Muscle of arm (tissue), 12 donors: Measurements from ENCODE around the gene YPEL5. TPM values are rescaled to one million over a fixed set of nuclear protein-coding genes. Genes with fewer than 3 reads are reported as not detected.
A peak's percentile ranks its signal among the peaks of the same experiment; 100 is the strongest.
"Not testable (repeated sequence)": the region's sequence is repeated elsewhere in the genome, so short reads cannot be mapped to it uniquely, and the experiment has no call there.

ENCODE experiments used
- DNase-seq: peaks from one replicate; pipeline ENCODE4 v3.0.0-alpha.2; 2013
- polyA plus RNA-seq, 12 donors: library from polyadenylated mRNA; unstranded; fragments of 120-200 nt; gene quantifications; one replicate each; pipeline ENCODE4 v1.2.1, GENCODE V29; 2013; ENCODE audit not compliant: insufficient read length in 12 of 12

YPEL5 gene
- polyA plus RNA-seq, 12 donors, result 33.1 to 75.4 (median 56.1) TPM; not detected in 1

GRCh38 chr2:30127016-30127893 is 19.6 kb upstream of the YPEL5 start:
- no peak for DNase-seq

GRCh38 chr2:30134582-30134981 is 12.2 kb upstream of the YPEL5 start:
- no peak for DNase-seq

GRCh38 chr2:30135541-30135940 is 11.3 kb upstream of the YPEL5 start:
- no peak for DNase-seq

- no peak for DNase-seq
Observed at GRCh38 chr2:30136764-30137444, 9.9 kb upstream of the YPEL5 start.

GRCh38 chr2:30139131-30139870 is 7.5 kb upstream of the YPEL5 start:
- no peak for DNase-seq

DNA sequence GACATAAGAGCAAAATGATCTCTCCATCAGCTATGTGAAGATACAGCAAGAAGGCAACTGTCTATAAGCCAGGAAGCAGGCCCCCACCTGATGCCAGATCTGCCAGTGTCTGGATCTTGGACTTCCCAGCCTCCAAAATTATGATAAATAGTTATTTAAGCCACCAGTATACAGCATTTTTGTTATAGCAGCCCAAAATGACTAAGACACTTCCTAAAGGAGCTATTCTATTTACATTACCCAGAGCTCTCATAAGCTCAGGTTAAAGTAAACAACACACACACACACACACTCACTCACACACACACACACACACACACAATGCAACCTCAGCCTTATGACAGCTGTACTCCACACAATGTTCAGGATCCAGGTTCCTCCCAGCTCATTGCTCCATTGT is 5.7 kb upstream of the YPEL5 start:
- DNase-seq, result no peak

DNA sequence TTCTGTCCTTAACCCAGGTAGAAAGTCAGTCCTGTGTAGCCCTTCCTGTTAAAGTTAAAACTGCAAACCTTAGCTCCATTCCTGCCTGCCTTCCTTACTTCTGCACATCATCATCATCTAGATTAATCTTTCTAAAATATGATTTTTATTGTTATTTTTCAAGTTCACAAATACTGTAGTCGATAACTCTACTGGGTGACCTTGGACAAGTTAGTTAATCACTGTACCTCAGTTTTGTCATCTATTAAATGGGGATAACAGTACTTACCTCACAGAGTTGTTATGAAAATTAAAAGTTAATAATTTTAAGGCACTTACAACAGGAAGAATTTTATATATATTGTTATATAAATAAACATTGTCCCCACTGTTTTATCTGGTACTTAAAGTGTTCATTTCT is 2.5 kb upstream of the YPEL5 start:
- DNase-seq, result no peak

DNA sequence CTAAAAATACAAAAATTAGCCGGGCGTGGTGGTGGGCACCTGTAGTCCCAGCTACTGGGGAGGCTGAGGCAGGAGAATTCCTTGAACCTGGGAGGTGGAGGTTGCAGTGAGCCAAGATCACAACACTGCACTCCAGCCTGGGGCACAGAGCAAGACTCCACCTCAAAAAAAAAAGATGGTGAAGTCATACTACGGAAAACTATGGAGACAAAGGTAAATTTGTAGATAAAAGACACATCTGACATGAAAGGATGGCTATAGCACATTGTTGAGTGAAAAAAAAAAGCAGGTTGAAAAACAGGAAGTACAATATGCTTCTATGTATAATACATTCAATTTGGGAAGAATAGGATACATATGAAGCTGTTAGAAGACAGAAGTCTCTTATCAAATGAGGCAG is 1.9 kb upstream of the YPEL5 start:
- DNase-seq, result not testable (repeated sequence)

DNA sequence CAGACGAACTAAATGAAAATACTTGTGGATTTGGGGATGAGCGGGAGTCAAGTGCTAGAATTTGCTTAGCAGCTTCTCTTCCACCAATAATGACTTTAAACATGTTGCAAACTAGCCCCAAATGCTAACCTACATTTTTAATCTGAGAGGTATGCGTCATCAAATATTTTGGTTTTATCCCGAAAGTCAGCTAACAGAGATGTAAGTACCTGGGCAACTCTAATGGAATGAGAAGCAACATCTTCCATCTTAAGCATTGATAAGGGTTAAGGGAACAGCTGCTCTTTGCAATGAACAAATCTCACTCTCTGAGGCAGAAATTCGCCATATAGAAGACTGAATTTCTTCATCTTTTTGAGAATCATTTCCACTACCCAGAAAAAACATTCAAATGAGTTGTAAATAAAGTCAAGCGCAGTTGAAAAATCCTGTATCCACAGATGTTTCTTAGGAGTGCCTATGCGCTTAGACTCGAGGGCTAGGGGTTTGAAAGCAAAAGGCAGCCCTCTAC is 926 bp upstream of the YPEL5 start:
- no peak for DNase-seq

GRCh38 chr2:30147196-30147714 is 448 bp downstream of the YPEL5 start:
- DNase-seq, result no peak

DNA sequence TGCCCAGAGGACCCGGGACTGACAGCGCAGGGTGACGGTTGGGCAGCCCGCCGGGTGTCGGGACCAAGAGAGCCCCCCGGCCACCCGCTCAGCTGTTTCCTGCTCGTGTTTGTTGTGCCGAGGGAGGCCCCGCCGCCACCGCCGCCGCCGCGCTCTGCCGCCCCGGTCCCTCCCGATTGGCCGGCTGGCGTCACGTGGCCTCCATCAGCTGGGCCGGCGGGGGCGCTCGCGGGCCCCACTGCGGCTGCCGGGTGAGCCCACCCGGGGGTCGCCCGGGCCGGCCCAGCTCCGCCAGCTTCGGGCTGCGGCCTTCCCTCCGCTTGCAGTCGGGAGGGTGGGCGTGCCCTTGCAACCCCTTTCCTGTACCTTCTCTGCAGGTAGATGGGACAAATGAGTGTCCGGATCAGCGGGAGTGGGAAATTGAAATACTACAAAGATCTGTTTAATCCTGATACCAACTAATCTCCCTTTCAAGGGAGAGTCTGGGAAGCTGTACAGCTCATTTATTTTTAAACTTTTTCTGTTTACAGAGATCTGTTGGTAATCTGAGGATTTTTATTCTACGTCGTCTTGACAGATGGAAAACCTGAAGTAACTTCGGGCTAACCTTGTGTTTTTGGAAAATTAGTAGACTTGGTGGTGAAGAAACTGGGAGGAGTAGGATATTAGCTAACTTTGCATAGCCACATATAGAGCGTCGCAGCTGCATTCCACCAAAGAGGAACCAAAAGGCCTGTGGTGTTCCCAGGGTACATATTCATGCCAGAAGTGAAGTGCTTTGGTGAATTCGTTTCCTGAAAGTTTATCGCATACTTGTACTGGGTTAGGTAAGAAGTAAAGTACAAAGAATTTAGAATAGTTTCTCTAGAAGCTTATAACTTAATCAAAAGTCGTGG is 1.2 kb downstream of the YPEL5 start:
- peak; percentile 61 for DNase-seq

DNA sequence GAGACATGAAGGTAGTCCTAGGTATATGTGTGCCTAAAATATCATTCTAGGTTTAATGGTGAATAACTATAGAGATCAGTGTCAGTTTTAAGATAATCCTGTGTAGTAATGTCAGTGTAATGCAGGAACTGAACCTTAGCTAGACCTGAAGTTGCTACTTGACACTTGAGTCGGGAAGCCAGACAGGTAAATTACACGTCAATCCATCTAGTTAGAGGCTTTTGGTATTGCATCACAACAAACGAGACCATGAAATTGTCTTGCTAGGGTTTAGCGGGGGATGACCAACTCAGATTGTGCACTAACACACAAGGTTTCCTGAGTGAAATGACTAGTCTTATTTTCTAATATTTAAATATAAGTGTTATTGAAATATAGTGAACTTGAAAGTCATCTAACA is 2.0 kb downstream of the YPEL5 start:
- no peak for DNase-seq

- DNase-seq, result no peak
Observed at GRCh38 chr2:30149513-30149912, 2.7 kb downstream of the YPEL5 start.

- no peak for DNase-seq
Observed at GRCh38 chr2:30149976-30150375, 3.2 kb downstream of the YPEL5 start.

- no peak for DNase-seq
Observed at GRCh38 chr2:30150786-30151185, 4.0 kb downstream of the YPEL5 start.

DNA sequence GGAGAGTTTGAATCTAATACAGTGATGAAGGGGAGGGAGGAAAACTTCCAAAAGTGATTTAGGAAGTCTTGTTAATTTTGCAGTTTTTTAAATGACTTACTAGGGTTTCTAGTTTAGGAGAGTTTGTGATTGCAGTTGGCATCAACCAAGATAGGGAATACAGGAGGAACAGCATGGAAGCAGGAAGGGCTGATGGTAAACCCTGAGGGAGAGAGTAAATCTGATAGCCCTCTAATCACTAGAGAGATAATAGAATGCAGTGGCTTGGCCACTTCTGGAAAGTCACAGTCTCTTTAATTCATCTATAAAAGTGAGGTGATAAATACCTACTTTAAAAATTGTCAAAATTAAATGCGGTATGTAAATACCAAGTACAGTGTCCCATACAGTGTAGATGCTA is 5.6 kb downstream of the YPEL5 start:
- DNase-seq, result no peak

GRCh38 chr2:30155202-30155601 is 8.4 kb downstream of the YPEL5 start:
- DNase-seq, result no peak

GRCh38 chr2:30155889-30156658 is 9.3 kb downstream of the YPEL5 start:
- no peak for DNase-seq

- no peak for DNase-seq
Observed at GRCh38 chr2:30157616-30158015, 10.8 kb downstream of the YPEL5 start.

DNA sequence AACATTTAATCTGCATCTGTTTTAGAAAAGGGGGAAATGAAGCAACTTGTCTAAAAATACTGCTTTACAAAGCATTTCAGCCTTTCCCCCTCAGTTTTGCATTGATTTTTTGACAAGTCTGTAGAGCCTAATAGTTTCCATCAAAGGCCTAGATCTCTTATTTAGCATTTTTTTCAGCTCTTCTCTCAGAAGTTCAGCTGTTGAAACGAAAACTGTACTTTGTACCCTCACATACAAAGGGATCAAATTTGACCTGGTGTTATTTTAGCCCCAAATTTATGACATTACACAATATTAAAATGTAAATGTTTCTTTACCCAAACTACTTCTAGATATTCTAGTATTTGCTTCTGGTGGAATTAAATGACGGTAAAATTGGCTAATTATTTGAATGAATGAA is 13.0 kb downstream of the YPEL5 start:
- DNase-seq, result no peak
